GM15510 (cell line): ENCODE data around the gene CD101.

Experiments used
- POLR2A ChIP-seq: IDR thresholded peaks from 3 replicates; pipeline ENCODE4 v1.6.1; 2011; ENCODE audit warnings: borderline replicate concordance; ENCODE audit not compliant: insufficient read length; ENCODE audit errors: extremely low read depth

Gene CD101

GRCh38 chr1:116997636-116998035 is 3.9 kb upstream of the CD101 start:
- TF ChIP-seq POLR2A, result no peak

- no peak for TF ChIP-seq POLR2A
Observed at GRCh38 chr1:116999596-116999995, 2.0 kb upstream of the CD101 start.

GRCh38 chr1:117000142-117000541 is 1.4 kb upstream of the CD101 start:
- no peak for TF ChIP-seq POLR2A

- no peak for TF ChIP-seq POLR2A
Observed at GRCh38 chr1:117003223-117003875, 1.8 kb downstream of the CD101 start.

GRCh38 chr1:117007719-117008013 is 6.1 kb downstream of the CD101 start:
- TF ChIP-seq POLR2A, result no peak

- no peak for TF ChIP-seq POLR2A
Observed at GRCh38 chr1:117008656-117009055, 7.1 kb downstream of the CD101 start.

GRCh38 chr1:117009132-117009531 is 7.6 kb downstream of the CD101 start:
- no peak for TF ChIP-seq POLR2A

- TF ChIP-seq POLR2A, result no peak
Observed at GRCh38 chr1:117010310-117010969, 8.9 kb downstream of the CD101 start.

GRCh38 chr1:117011334-117011733 is 9.8 kb downstream of the CD101 start:
- no peak for TF ChIP-seq POLR2A

GRCh38 chr1:117013309-117013858 is 11.8 kb downstream of the CD101 start:
- TF ChIP-seq POLR2A, result no peak

GRCh38 chr1:117014209-117014608 is 12.6 kb downstream of the CD101 start:
- TF ChIP-seq POLR2A, result no peak

GRCh38 chr1:117015724-117016123 is 14.2 kb downstream of the CD101 start:
- no peak for TF ChIP-seq POLR2A

- no peak for TF ChIP-seq POLR2A
Observed at GRCh38 chr1:117017062-117017461, 15.5 kb downstream of the CD101 start.

GRCh38 chr1:117017648-117018047 is 16.1 kb downstream of the CD101 start:
- no peak for TF ChIP-seq POLR2A

GRCh38 chr1:117020526-117021156 is 19.1 kb downstream of the CD101 start:
- TF ChIP-seq POLR2A, result no peak

GRCh38 chr1:117022114-117022513 is 20.6 kb downstream of the CD101 start:
- TF ChIP-seq POLR2A, result no peak
